Parathyroid adenoma (tissue), 2 donors: ENCODE data around the gene GABARAPL2.
"Not testable (repeated sequence)": the region's sequence is repeated elsewhere in the genome, so short reads cannot be mapped to it uniquely, and the experiment has no call there.

Experiments used
- H2AFZ ChIP-seq: fragments of 300-600 bp; sonication (generic); one replicate; pipeline ENCODE4 v1.7.0; 2017; ENCODE audit warnings: antibody characterized with exemption, mild to moderate bottlenecking
- H3K27ac ChIP-seq: fragments of 300-600 bp; sonication (generic); one replicate; pipeline ENCODE4 v1.7.0; 2017
- H3K27me3 ChIP-seq: fragments of 300-600 bp; sonication (generic); one replicate; pipeline ENCODE4 v1.7.0; 2017; ENCODE audit warnings: low read length; ENCODE audit not compliant: control insufficient read depth, insufficient read depth
- H3K36me3 ChIP-seq: fragments of 300-600 bp; sonication (generic); one replicate; pipeline ENCODE4 v1.7.0; 2017; ENCODE audit warnings: low read length; ENCODE audit not compliant: control insufficient read depth, insufficient read depth
- H3K4me1 ChIP-seq: fragments of 300-600 bp; sonication (generic); one replicate; pipeline ENCODE4 v1.7.0; 2017; ENCODE audit warnings: control low read depth
- H3K4me2 ChIP-seq: fragments of 300-600 bp; sonication (generic); one replicate; pipeline ENCODE4 v1.7.0; 2017; ENCODE audit warnings: low read length
- H3K4me3 ChIP-seq: fragments of 300-600 bp; sonication (generic); one replicate; pipeline ENCODE4 v1.7.0; 2017; ENCODE audit warnings: low read depth, low read length
- H3K79me2 ChIP-seq: fragments of 300-600 bp; sonication (generic); one replicate; pipeline ENCODE4 v1.7.0; 2017; ENCODE audit warnings: control low read depth
- H3K9ac ChIP-seq: fragments of 300-600 bp; sonication (generic); one replicate; pipeline ENCODE4 v1.7.0; 2017; ENCODE audit warnings: mild to moderate bottlenecking
- H3K9me3 ChIP-seq: fragments of 300-600 bp; sonication (generic); one replicate; pipeline ENCODE4 v1.7.0; 2017; ENCODE audit warnings: low read length; ENCODE audit not compliant: control insufficient read depth
- TF ChIP-seq, protein P1 (sequence below): fragments of 300-600 bp; sonication (generic); IDR thresholded peaks from one replicate; pipeline ENCODE4 v1.7.0; 2017; ENCODE audit warnings: antibody characterized with exemption, mild to moderate bottlenecking
- donor health status: primary hyperparathyroidism.

Gene GABARAPL2

GRCh38 chr16:75534560-75535205 is 31.5 kb upstream of the GABARAPL2 start:
- Histone ChIP-seq H3K4me1 (no peaks in the 10 kb centered on the region), H3K9ac (no peak overlapping the region), H3K4me2 (no peak overlapping the region), H3K79me2 (no peaks in the 10 kb centered on the region), H3K27me3 (no peaks in the 10 kb centered on the region), H3K4me3 (no peak overlapping the region), H3K9me3 (no peaks in the 10 kb centered on the region), H3K36me3 (no peaks in the 10 kb centered on the region), H2AFZ (no peak overlapping the region), H3K27ac (no peak overlapping the region)
- TF ChIP-seq, protein P1, sequence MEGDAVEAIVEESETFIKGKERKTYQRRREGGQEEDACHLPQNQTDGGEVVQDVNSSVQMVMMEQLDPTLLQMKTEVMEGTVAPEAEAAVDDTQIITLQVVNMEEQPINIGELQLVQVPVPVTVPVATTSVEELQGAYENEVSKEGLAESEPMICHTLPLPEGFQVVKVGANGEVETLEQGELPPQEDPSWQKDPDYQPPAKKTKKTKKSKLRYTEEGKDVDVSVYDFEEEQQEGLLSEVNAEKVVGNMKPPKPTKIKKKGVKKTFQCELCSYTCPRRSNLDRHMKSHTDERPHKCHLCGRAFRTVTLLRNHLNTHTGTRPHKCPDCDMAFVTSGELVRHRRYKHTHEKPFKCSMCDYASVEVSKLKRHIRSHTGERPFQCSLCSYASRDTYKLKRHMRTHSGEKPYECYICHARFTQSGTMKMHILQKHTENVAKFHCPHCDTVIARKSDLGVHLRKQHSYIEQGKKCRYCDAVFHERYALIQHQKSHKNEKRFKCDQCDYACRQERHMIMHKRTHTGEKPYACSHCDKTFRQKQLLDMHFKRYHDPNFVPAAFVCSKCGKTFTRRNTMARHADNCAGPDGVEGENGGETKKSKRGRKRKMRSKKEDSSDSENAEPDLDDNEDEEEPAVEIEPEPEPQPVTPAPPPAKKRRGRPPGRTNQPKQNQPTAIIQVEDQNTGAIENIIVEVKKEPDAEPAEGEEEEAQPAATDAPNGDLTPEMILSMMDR, result no peak

- no peaks in the 10 kb centered on the region for H3K36me3 ChIP-seq
- no peak overlapping the region for H3K9ac ChIP-seq
- H3K27me3 ChIP-seq, result no peaks in the 10 kb centered on the region
- no peaks in the 10 kb centered on the region for H3K9me3 ChIP-seq
- no peaks in the 10 kb centered on the region for H3K79me2 ChIP-seq
- no peak overlapping the region for H3K27ac ChIP-seq
- no peaks in the 10 kb centered on the region for H3K4me1 ChIP-seq
- no peak overlapping the region for H2AFZ ChIP-seq
- TF ChIP-seq, protein P1, result no peak
- no peak overlapping the region for H3K4me3 ChIP-seq
- H3K4me2 ChIP-seq, result no peak overlapping the region
Measured at GRCh38 chr16:75535211-75535843, 30.9 kb upstream of the GABARAPL2 start.

GRCh38 chr16:75535901-75536300 is 30.3 kb upstream of the GABARAPL2 start, which contains the start of gene CHST5:
CHST5 (minus strand) TSS chr16:75536108; CDS start chr16:75530384, 5,724 bp downstream.
- TF ChIP-seq, protein P1, result no peak
- H3K27ac ChIP-seq, result no peak within 1 kb of the TSS
- H3K9me3 ChIP-seq, result no peaks in the 10 kb centered on the region
- no peaks in the 10 kb centered on the region for H3K4me1 ChIP-seq
- no peaks in the 10 kb centered on the region for H3K27me3 ChIP-seq
- no peaks in the 10 kb centered on the region for H3K79me2 ChIP-seq
- H3K36me3 ChIP-seq, result no peaks in the 10 kb centered on the region
- H3K9ac ChIP-seq, result no peak within 1 kb of the TSS
- H3K4me2 ChIP-seq, result no peak within 1 kb of the TSS
- no peak within 1 kb of the TSS for H3K4me3 ChIP-seq
- no peak within 1 kb of the TSS for H2AFZ ChIP-seq

GRCh38 chr16:75537776-75538175 is 28.4 kb upstream of the GABARAPL2 start:
- Histone ChIP-seq H3K9me3 (no peaks in the 10 kb centered on the region), H3K27me3 (no peaks in the 10 kb centered on the region), H3K4me2 (no peak overlapping the region), H3K4me1 (no peaks in the 10 kb centered on the region), H3K79me2 (no peaks in the 10 kb centered on the region), H3K9ac (no peak overlapping the region), H3K27ac (no peak overlapping the region), H3K4me3 (no peak overlapping the region), H3K36me3 (no peaks in the 10 kb centered on the region), H2AFZ (no peak overlapping the region)
- TF ChIP-seq, protein P1, result no peak

GRCh38 chr16:75538882-75539565 is 27.2 kb upstream of the GABARAPL2 start:
- not testable (repeated sequence) for H3K4me3 ChIP-seq, H3K9ac ChIP-seq, H2AFZ ChIP-seq, H3K9me3 ChIP-seq, H3K36me3 ChIP-seq, H3K27ac ChIP-seq, H3K4me1 ChIP-seq, H3K79me2 ChIP-seq, H3K4me2 ChIP-seq, H3K27me3 ChIP-seq
